HG02885 (cell line): Measurements from ENCODE around the gene CORO1A.
"Not testable (repeated sequence)": the region's sequence is repeated elsewhere in the genome, so short reads cannot be mapped to it uniquely, and the experiment has no call there.

Experiments
- ATAC-seq: cut with Tn5 transposase; IDR thresholded peaks from one replicate; pipeline ENCODE4 v1.9.1; 2021; ENCODE audit warnings: mild to moderate bottlenecking; ENCODE audit not compliant: unreplicated experiment, poor library complexity

The CORO1A gene

DNA sequence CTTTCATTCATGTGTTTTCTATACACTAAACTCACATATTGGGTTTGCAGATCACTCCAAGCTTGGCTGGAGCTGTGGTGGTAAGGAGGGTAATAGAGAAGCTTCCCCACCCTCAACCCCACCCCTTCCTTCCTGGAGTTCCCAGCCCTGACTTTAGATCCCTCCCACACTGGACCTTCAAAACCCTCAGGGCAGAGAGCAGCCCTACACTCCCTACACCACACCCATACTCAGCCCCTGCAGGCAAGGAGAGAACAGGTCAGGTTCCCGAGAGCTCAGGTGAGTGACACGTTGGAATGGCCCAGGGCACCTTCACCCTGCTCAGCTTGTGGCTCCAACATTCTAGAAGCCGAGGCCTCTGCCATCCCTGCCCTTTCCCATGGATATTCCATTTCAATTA lies 15.6 kb downstream of the CORO1A start, which contains the start of gene SULT1A3:
Gene SULT1A3, plus strand, starts transcription at position 207 of the 400 bp plus-strand sequence. CDS start 1,474 bp downstream, outside the sequence.
- not testable (repeated sequence) for ATAC-seq

DNA sequence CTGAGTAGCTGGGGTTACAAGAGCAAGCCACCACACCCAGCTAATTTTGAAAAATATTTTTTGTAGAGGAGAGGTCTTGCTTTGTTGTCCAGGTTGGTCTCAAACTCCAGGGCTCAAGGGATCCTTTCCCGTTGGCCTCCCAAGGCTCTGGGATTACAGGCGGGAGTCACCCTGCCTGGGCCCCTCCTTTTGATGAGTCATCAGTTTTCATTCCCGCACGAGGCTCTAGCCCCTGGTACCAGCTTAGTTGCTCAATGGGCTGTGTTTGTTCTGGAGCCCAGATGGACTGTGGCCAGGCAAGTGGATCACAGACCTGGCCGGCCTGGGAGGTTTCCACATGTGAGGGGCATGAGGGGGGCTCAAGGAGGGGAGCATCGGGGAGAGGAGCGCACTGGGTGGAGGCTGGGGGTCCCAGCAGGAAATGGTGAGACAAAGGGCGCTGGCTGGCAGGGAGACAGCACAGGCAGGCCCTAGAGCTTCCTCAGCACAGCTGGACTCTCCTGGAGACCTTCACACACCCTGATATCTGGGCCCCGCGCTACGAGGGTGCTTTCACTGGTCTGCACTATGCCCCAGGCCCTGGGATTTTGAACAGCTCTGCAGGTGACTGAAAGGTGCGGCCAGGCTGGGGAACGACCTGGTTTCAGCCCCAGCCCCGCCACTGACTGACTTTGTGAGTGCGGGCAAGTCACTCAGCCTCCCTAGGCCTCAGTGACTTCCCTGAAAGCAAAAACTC lies 16.4 kb downstream of the CORO1A start:
- not testable (repeated sequence) for ATAC-seq

DNA sequence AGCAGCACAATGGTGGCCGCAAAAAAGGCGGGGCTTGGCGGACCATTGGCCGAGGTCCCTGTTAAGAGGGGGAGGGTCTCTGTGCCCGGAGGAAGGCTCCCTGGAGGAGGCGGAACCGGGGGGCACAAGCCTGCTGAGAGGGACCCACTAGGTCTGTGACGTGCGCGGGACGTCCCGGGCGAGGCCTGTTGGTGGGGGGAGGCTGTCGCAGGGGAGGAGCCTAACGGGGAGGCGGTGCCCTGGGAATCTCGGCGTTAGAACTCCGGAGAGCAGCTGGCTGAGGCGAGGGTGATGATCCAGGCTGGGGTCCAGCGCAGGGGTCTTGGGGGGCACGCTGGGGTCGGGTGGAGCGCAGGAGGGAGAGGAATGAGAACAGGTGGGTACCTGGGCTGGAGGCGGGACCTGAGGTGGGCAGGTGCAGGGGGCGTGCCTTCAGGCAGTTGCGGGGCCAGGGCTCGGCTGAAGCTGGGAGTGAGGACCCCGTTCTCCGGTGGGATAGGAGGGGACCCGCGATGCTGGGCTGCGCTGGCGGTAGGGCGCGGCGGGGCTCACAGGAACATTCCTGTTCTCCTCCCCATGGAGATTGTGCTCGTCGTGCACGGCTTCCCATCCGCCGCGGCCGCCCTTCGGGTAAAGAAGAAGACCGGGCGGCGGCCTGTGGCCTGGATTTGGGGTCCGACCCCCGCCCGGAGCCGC lies 22.3 kb downstream of the CORO1A start:
- not testable (repeated sequence) for ATAC-seq

DNA sequence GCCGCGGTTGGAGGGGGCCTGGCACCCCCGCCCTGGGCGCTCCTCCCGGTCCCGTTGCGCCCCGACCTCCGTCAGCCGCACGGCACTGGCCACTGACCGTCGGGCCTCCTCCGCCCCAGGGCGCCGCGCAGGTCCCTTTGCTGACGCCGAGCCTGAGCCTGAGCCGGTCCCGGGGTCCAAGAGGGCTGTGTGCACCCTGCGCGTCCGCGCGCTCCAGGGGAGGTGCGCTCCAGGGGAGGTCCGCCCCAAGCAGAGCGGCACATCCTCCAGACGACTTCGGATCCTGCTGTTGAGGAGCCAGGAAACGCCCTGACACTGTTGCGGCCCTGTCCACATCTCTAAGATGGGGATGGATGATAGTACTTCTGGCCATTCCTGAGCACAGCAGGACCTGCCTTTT lies 22.9 kb downstream of the CORO1A start:
- not testable (repeated sequence) for ATAC-seq

DNA sequence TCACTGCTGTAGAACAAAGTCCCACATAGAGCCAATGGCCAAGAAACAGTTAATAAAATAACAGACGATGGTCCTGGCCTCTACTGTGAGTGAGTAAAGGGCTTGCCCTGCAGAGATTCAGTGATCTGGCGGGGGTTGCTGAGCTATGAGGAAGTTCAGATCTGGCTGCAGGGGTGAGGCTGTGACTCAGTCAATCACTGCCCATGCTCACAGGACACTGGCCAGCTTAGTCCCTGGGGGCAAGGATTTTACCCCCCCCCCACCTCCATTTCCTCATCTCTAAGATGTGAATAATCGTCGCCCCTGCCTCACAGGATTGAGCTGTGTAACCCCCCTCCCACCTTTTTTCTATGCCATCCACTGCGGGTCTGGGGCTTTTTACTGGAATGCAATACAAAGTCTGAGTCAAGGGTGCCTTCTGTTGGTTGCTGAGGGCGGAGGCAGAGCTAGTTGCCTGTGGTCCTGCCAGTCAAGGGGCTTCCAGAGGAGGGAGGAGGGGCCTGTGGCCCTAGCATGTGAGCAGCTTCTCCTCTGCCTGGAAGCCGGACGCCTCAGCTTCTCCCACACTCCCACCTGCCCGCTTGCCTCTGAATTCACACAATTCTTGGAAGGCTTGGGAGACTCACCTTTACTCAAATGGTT lies 23.8 kb downstream of the CORO1A start:
- not testable (repeated sequence) for ATAC-seq

DNA sequence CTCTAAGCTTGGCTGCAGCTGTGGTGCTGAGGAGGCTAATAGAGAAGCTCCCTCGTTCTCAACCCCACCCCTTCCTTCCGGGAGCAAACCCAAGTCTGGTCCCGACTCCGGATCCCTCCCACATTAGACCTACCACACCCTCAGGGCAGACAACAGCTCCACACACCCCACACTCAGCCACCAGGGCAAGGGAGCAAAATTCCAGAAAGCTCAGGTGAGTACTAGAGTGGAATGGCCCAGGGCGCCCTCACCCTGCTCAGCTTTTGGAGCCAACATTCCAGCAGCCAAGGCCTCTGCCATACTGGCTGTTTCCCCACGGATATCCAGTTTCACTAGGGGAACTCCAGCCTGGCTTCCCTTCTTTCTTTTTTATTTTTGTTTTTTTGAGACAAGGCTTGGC lies 25.6 kb downstream of the CORO1A start:
- not testable (repeated sequence) for ATAC-seq

DNA sequence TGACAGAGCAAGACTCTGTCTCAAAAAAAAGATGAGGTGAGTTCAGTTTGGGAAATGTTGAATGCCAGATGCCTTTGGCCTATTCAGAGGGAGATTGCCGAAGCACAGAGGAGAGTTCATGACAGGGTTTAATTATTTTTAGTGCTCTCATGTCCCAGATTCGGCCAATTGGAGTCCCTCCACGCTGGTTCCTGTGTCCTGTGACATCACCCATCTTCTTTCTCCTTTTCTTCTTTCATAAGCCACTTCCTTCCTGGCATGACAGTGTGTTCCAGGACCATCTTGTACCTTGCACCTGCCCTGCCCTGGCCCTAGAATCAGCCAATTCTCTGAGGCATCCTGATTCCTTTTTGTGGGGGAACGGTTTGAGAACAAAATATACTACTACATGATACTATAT lies 28.0 kb downstream of the CORO1A start:
- ATAC-seq: not testable (repeated sequence)

DNA sequence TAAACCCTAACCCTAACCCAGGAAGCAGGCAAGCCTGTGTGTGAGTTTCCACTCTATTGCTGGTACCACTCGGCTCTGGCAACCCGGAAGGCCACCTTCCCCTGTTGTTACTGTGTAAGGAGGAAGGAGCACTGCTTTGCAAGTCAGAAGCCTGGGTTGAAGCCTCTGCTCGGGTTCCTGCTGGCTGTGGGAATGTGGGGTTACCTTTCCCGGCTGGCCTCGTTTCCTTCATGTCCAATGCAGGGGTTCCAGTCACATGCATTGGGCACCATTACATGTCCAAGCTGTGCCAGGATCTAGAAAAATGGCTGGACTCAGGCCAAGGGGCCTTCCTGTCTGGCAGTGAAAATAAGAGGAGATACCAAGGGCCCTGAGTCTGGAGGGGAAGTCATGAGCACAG lies 33.7 kb downstream of the CORO1A start:
- ATAC-seq: not testable (repeated sequence)
